GM19099 (cell line): ENCODE data around the gene GINS2.

Experiments used
- POLR2A ChIP-seq: IDR thresholded peaks from 3 replicates; pipeline ENCODE4 v1.6.1; 2011; ENCODE audit warnings: low read depth; ENCODE audit not compliant: insufficient read length; ENCODE audit errors: extremely low read depth

Gene GINS2

DNA sequence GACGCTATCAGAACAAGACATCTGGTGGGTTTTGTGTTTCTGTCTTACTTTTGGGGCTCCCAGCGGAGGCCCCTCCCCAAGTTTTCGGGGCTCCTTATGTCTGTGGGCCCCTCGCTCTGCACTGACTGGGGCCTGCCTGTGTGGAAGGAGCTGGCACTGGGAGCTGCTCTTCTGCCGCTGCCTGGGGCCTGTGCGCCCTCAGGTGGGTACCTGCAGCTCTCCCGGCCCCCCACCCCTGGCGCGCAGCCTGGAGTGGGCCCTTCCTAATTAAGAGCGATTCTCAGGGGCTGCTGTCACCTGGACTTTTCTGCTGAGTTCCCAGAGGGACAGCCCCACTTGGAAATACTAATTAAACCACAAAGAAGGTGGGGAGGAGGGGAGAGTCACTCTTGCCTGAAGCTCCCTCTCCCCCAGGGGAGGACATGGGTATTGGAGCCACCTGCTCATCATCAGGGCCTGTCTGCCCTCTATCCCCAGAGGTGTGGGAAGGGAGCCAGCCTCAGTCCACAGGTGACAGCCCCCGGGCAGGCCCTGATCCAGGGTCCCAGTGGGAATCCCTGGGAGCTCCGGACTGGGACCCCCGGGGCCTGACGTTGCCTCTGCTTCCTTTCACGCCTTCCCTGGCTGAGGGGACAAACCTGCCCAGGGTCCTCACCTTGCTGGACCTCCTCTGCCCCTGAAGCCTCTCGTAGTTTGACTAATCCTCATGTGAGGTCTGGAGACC, 39.2 kb downstream of the GINS2 start:
- TF ChIP-seq POLR2A: no peak

DNA sequence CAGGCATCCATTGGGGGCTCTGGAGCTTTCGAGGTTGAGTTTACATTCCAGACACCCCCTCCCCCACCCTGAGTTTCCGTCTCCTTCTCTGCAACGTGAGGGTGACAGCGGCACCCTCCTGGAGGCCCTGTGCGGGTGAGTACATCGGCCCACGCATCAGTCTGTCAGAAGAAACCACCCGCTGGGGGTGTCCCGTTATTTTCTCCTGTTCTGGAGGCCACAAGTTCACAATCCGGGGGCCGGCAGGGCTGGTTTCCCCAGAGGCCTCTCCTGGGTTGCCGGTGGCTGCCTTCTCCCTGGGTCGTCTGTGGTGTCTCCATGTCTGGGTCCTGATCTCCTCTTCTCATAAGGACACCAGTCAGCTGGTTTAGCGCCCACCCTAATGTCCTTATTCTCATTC, 39.9 kb downstream of the GINS2 start:
- TF ChIP-seq POLR2A: no peak

- TF ChIP-seq POLR2A: no peak
Observed at GRCh38 chr16:85648070-85648714, 40.6 kb downstream of the GINS2 start.

GRCh38 chr16:85646976-85647375, 41.8 kb downstream of the GINS2 start:
- TF ChIP-seq POLR2A: no peak

GRCh38 chr16:85646358-85646907, 42.3 kb downstream of the GINS2 start:
- no peak for TF ChIP-seq POLR2A

GRCh38 chr16:85645021-85645589, 43.6 kb downstream of the GINS2 start:
- no peak for TF ChIP-seq POLR2A

GRCh38 chr16:85644093-85644712, 44.6 kb downstream of the GINS2 start:
- no peak for TF ChIP-seq POLR2A

GRCh38 chr16:85643631-85644030, 45.1 kb downstream of the GINS2 start:
- no peak for TF ChIP-seq POLR2A

GRCh38 chr16:85642762-85643358, 45.9 kb downstream of the GINS2 start:
- no peak for TF ChIP-seq POLR2A

- TF ChIP-seq POLR2A: no peak
Observed at GRCh38 chr16:85641776-85642176, 47.0 kb downstream of the GINS2 start.

DNA sequence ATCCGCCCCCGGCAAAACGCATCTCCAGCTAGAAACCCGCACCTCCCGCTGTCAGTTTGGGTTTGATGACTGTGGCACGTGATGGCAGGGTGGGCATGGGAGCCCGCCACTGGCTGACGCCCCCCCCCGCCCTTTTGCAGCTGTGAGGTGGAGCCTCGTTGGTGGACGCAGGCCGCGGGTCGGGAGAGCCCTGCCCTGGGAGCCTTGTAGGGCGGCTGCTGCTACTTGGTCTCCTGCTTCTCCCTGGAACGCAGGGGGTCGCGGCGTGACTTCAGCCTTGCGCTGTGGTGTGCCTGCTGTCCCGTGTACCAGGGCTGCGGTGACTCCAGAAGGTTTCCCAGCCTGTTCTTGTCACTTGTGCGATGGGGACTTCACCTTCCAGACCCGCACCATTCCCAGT, 47.4 kb downstream of the GINS2 start:
- no peak for TF ChIP-seq POLR2A

DNA sequence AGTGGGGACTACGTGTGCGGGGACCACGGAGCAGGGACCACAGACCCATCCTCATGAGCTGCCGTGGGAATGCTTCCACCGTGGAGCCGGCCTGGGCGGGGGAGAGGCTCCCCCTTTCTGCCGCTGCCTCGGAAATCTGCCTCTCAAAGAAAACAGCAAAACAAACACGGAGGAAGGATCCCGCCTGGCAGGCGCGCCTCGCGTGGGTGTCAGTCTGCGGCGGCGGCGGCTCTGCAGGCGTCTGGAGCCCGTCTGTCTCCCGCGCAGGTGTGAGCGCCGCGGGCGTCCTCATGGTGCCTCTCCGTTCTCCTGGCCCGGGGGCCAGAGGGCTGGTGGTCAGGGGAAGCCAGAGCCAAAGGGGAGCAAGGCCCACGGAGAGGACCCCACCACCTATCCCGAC, 48.2 kb downstream of the GINS2 start:
- no peak for TF ChIP-seq POLR2A

DNA sequence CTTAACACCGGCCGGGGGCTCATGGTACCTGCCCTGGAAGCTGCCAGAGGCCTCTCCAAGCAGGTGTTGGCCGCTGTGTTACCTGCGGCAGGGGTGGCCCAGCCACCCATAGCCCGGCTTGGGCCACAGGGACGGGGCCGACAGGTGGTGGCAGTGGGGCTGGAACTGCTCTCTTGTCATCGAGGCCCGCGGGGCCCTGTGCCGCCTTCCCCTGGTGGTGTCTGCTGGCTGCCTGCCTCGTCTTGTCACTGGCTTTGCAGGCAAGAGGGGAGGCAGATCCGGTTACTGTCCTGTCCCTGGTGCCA, 48.5 kb downstream of the GINS2 start:
- no peak for TF ChIP-seq POLR2A

DNA sequence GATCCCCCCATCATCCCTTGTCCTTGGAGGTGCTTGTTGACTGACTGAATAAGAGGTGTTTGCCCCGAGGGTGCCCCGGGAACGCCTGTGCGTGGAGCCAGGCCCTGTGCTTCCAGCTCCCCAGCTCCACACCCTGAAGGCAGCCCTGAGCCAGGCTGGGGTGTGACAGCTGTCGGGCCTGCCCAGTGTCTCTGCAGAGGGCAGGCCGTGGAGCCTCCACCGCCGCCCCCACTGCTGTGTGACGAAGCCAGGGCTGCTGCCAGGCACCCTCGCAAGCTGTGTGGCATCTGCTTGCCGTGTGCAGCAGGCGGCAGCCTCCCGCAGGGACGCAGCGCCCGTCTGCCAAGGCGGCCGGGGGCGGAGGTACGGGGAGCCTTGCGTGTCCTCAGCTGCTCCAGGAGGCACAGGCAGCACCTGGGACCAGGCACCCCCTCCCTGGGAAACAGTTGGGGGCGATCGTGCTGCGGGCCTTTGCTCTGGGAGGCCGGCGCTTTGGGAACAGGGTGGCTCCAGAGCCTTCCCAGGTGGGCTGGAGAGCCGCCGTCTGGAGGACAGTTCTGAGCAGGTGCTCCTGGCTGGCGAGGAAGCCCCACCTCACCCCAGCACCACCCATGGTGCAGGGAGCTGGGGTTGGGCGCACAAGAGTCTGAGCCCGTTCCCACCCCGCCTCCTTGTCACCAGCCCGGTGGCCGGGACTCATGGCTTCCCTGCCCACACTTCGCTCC, 49.1 kb downstream of the GINS2 start:
- TF ChIP-seq POLR2A: no peak
